SK-N-SH (cell line): ENCODE data around the gene NDOR1.

Experiments used
- CHD2 ChIP-seq: fragments of 150-350 bp; IDR thresholded peaks from 2 replicates; pipeline ENCODE4 v1.6.1; 2018; ENCODE audit warnings: low read length; ENCODE audit not compliant: partially characterized antibody
- CTCF ChIP-seq: fragments of 200-600 bp; sonication (generic); IDR thresholded peaks from 2 replicates; pipeline ENCODE4 v1.6.1; 2017; ENCODE audit warnings: antibody characterized with exemption, mild to moderate bottlenecking, moderate library complexity
- EP300 ChIP-seq, 2 experiments: IDR thresholded peaks; 2 replicates each; pipeline versions ENCODE4 v1.4.0 to v1.6.1; 2012; ENCODE audit warnings: borderline replicate concordance in 1 of 2, low read depth in 1 of 2, low read length in 1 of 2
- GATA2 ChIP-seq: sonication (generic); formaldehyde crosslinking; IDR thresholded peaks from 2 replicates; pipeline ENCODE4 v1.5.0; 2020; ENCODE audit warnings: mild to moderate bottlenecking, missing genetic modification reagents
- POLR2AphosphoS5 ChIP-seq: IDR thresholded peaks from 2 replicates; pipeline ENCODE4 v1.6.1; 2012; ENCODE audit warnings: low read depth, low read length
- RFX5 ChIP-seq: IDR thresholded peaks from 2 replicates; pipeline ENCODE4 v1.6.1; 2012; ENCODE audit warnings: mild to moderate bottlenecking, improper control_type of control experiment, low read length
- SIN3A ChIP-seq: IDR thresholded peaks from 2 replicates; pipeline ENCODE4 v1.6.1; 2012; ENCODE audit warnings: low read depth, mild to moderate bottlenecking, low read length, moderate library complexity, borderline replicate concordance
- TAF1 ChIP-seq: IDR thresholded peaks from 2 replicates; pipeline ENCODE4 v1.6.1; 2012; ENCODE audit warnings: low read depth, mild to moderate bottlenecking, low read length, moderate library complexity, borderline replicate concordance
- TCF12 ChIP-seq: IDR thresholded peaks from 2 replicates; pipeline ENCODE4 v1.4.0; 2012
- USF2 ChIP-seq: fragments of 150-350 bp; IDR thresholded peaks from 2 replicates; pipeline ENCODE4 v1.6.1; 2017; ENCODE audit warnings: antibody characterized with exemption, low read length, low read depth, borderline replicate concordance
- YY1 ChIP-seq: IDR thresholded peaks from 2 replicates; pipeline ENCODE4 v1.4.0; 2012; ENCODE audit warnings: low read depth, mild to moderate bottlenecking
- ZBTB33 ChIP-seq: IDR thresholded peaks from 2 replicates; pipeline ENCODE4 v1.4.0; 2012; ENCODE audit warnings: low read depth, borderline replicate concordance
- TF ChIP-seq, protein P1 (sequence below): IDR thresholded peaks from 2 replicates; pipeline ENCODE4 v1.4.0; 2012; ENCODE audit warnings: low read depth, borderline replicate concordance
- TF ChIP-seq, protein P2 (sequence below): IDR thresholded peaks from 2 replicates; pipeline ENCODE4; 2012

- no peak for TF ChIP-seq EP300 (IDR thresholded peaks at IDR 0.05; ENCODE audit: borderline replicate concordance in 1 of 2, low read depth in 1 of 2, low read length in 1 of 2)
- TF ChIP-seq CTCF = no peak
- TF ChIP-seq CHD2 = no peak
- TF ChIP-seq ZBTB33 = no peak
- TF ChIP-seq GATA2 = no peak
- no peak for TF ChIP-seq POLR2AphosphoS5
- TF ChIP-seq USF2 = no peak
- TF ChIP-seq, protein P1, sequence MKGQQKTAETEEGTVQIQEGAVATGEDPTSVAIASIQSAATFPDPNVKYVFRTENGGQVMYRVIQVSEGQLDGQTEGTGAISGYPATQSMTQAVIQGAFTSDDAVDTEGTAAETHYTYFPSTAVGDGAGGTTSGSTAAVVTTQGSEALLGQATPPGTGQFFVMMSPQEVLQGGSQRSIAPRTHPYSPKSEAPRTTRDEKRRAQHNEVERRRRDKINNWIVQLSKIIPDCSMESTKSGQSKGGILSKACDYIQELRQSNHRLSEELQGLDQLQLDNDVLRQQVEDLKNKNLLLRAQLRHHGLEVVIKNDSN = no peak
- TF ChIP-seq SIN3A = no peak
- no peak for TF ChIP-seq TAF1
- TF ChIP-seq, protein P2, sequence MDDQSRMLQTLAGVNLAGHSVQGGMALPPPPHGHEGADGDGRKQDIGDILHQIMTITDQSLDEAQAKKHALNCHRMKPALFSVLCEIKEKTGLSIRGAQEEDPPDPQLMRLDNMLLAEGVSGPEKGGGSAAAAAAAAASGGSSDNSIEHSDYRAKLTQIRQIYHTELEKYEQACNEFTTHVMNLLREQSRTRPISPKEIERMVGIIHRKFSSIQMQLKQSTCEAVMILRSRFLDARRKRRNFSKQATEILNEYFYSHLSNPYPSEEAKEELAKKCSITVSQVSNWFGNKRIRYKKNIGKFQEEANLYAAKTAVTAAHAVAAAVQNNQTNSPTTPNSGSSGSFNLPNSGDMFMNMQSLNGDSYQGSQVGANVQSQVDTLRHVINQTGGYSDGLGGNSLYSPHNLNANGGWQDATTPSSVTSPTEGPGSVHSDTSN = no peak
- no peak for TF ChIP-seq RFX5
- TF ChIP-seq TCF12 = no peak
- TF ChIP-seq YY1 = no peak
These were observed 16.9 kb downstream of the NDOR1 start, which contains the start of gene RNF208 for GRCh38 chr9:137222190-137223077.
